WI38 (cell line): Measurements from ENCODE around the gene SH3BP4.

ENCODE experiments used
- H3K4me3 ChIP-seq: 2 replicates; pipeline ENCODE4 v1.5.1; 2011; ENCODE audit warnings: low read depth, mild to moderate bottlenecking, control low read depth, low read length
- TF ChIP-seq, protein P1 (sequence below): IDR thresholded peaks from 2 replicates; pipeline ENCODE4 v1.5.1; 2012; ENCODE audit warnings: low read depth, mild to moderate bottlenecking, control low read depth, low read length

Gene SH3BP4

DNA sequence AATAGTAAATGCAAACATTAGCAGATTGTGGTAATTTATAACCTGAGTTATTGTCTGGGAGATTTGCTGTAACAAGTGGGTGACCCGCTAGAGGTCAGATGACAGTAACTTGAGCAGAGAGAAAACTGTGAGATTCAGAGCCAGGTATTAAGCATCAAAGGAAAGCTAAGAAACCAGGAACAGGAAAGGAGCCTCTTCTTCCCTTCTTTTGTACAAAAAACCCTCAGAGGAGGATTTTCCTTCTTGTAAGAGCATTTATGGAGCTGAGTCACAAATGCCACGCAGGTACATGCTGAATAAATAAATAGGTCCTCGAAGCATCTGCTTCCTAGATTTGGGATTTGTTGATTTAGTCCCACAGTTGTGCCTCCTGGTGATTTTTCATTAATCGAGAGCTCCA lies 146.5 kb downstream of the SH3BP4 start:
- no peak overlapping the region for H3K4me3 ChIP-seq
- TF ChIP-seq, protein P1, sequence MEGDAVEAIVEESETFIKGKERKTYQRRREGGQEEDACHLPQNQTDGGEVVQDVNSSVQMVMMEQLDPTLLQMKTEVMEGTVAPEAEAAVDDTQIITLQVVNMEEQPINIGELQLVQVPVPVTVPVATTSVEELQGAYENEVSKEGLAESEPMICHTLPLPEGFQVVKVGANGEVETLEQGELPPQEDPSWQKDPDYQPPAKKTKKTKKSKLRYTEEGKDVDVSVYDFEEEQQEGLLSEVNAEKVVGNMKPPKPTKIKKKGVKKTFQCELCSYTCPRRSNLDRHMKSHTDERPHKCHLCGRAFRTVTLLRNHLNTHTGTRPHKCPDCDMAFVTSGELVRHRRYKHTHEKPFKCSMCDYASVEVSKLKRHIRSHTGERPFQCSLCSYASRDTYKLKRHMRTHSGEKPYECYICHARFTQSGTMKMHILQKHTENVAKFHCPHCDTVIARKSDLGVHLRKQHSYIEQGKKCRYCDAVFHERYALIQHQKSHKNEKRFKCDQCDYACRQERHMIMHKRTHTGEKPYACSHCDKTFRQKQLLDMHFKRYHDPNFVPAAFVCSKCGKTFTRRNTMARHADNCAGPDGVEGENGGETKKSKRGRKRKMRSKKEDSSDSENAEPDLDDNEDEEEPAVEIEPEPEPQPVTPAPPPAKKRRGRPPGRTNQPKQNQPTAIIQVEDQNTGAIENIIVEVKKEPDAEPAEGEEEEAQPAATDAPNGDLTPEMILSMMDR: no peak

DNA sequence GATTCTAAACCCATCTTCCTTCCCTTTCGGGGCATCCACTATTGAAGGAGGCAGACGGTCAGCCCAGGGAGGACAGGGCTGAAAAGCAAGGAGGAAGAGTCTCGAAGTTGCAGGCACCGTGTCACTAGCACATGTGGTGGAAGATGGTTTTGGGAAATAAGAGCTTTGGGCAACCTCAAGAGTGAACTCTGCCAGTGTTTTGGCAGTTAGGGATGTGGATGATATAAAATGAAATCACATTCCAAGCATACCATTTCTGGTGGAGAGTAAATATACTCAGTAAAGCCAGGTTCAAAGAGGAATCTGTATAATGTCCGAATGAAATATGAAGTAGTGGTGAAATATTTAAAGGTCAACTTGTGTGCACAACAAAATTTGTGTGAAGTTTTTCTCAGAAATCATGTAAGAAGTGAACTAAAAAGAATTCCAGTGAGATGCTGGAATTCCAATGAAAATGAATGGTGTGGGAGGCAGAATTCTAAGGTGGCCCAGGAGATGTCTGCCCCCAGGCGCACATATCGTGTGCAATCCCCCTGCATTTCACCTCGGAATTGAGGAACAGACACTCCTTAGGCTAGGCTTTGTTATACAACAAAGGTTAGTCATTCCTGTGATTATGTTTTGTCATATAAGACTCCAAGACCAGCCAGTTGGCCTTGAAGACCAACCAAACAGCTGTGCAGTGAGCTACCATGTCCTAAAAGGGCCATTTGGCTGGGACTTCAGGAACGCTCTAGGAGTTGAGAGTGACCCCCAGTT lies 147.1 kb downstream of the SH3BP4 start:
- TF ChIP-seq, protein P1: no peak
- H3K4me3 ChIP-seq: no peak overlapping the region

DNA sequence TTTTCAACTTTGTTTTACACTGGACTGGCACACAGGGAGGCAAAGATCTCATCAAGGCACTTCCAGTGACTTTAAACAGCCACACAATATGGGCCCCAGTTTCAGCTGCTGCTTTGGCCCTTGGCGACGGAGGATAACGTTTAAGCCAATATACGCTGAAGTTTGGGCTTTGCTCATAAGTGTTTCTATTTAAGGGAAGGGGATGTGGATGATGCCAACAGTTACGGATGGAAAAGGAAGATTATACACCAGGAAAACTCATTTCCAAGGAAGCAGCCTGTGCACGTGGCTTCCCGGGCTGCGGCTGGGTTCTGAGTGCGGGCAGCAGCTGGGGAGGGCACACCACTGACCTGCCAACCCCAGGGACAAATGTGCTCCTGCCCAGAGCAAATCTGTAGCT lies 151.1 kb downstream of the SH3BP4 start:
- TF ChIP-seq, protein P1: no peak

More for the DNA sequence above, 151.1 kb downstream of the SH3BP4 start:
- no peak overlapping the region for H3K4me3 ChIP-seq
